Suprapubic skin (tissue), 4 donors: ENCODE results near the gene EEFSEC. TPM values are rescaled to one million over a fixed set of nuclear protein-coding genes. Genes with fewer than 3 reads are reported as not detected.

Experiments used
- DNase-seq, 2 donors: peaks; one replicate each; pipeline ENCODE4 v3.0.0-alpha.2; 2019; ENCODE audit warnings: low spot score in 2 of 2
- H3K27ac ChIP-seq: fragments of 200-600 bp; sonication (generic); one replicate; pipeline ENCODE4 v1.5.1; 2019
- H3K27me3 ChIP-seq: fragments of 200-600 bp; sonication (generic); one replicate; pipeline ENCODE4 v1.5.1; 2019
- H3K36me3 ChIP-seq: fragments of 200-600 bp; sonication (generic); one replicate; pipeline ENCODE4 v1.5.1; 2019
- H3K4me1 ChIP-seq: fragments of 200-600 bp; sonication (generic); one replicate; pipeline ENCODE4 v1.5.1; 2019
- H3K4me3 ChIP-seq: fragments of 200-600 bp; sonication (generic); one replicate; pipeline ENCODE4 v1.5.1; 2019; ENCODE audit warnings: mild to moderate bottlenecking
- H3K9me3 ChIP-seq: fragments of 200-600 bp; sonication (generic); one replicate; pipeline ENCODE4 v1.5.1; 2019
- CTCF ChIP-seq, 2 donors: fragments of 200-600 bp in 1 of 2; fragments of 450-650 bp in 1 of 2; sonication (generic) in 1 of 2; IDR thresholded peaks; one replicate each; pipeline ENCODE4 v1.5.1; 2016 to 2019; ENCODE audit warnings: antibody characterized with exemption in 2 of 2, mild to moderate bottlenecking in 1 of 2, moderate library complexity in 1 of 2
- EP300 ChIP-seq: sonication (generic); formaldehyde crosslinking; IDR thresholded peaks from one replicate; pipeline ENCODE4 v1.6.1; 2017; ENCODE audit warnings: antibody characterized with exemption
- POLR2A ChIP-seq, 2 donors: fragments of 450-650 bp; IDR thresholded peaks; one replicate each; pipeline ENCODE4 v1.6.1; 2017; ENCODE audit warnings: antibody characterized with exemption in 2 of 2, mild to moderate bottlenecking in 2 of 2, moderate library complexity in 2 of 2
- POLR2AphosphoS5 ChIP-seq, 3 donors: sonication (generic); formaldehyde crosslinking; IDR thresholded peaks; one replicate each; pipeline ENCODE4 v1.6.1; 2017; ENCODE audit warnings: antibody characterized with exemption in 3 of 3
- WGBS: methylation state at CpG from one replicate; pipeline ENCODE4 v1.1.5; 2018; 5-methylcytosine and 5-hydroxymethylcytosine counted together
- total RNA-seq, 4 donors: library from RNA; depleted of rRNA; stranded (reverse); fragments of >200 nt; gene quantifications; one replicate each; pipeline ENCODE4 v1.1.0, GENCODE V29; 2016

Gene EEFSEC
- total RNA-seq, 4 donors from 2014 or later = 14.3 to 19.4 (median 16.7) TPM

GRCh38 chr3:128346562-128346961 is 193.3 kb downstream of the EEFSEC start:
- Histone ChIP-seq H3K27ac (no peak overlapping the region), H3K36me3 (peaks cover 10% of the 10 kb centered on the region), H3K4me3 (no peak overlapping the region), H3K27me3 (no peaks in the 10 kb centered on the region), H3K9me3 (no peaks in the 10 kb centered on the region), H3K4me1 (peaks cover 9% of the 10 kb centered on the region)
- 95% methylated on average over 2 of the region's 2 CpGs for WGBS
- TF ChIP-seq POLR2AphosphoS5 (IDR thresholded peaks at IDR 0.05) (no peak), CTCF (IDR thresholded peaks at IDR 0.05) (no peak), EP300 (no peak)
- DNase-seq = no peak

- DNase-seq = no peak
- H3K36me3 ChIP-seq = peaks cover 4% of the 10 kb centered on the region
- TF ChIP-seq CTCF (IDR thresholded peaks at IDR 0.05) (no peak), POLR2AphosphoS5 (IDR thresholded peaks at IDR 0.05) (no peak), EP300 (no peak), POLR2A (IDR thresholded peaks at IDR 0.05) (no peak)
Measured at GRCh38 chr3:128347282-128347681, 194.0 kb downstream of the EEFSEC start.

GRCh38 chr3:128348075-128348474 is 194.8 kb downstream of the EEFSEC start:
- WGBS = 74% methylated on average over 4 of the region's 4 CpGs
- no peak for TF ChIP-seq EP300
- TF ChIP-seq POLR2AphosphoS5 (IDR thresholded peaks at IDR 0.05) = no peak
- no peak for TF ChIP-seq CTCF (IDR thresholded peaks at IDR 0.05)
- no peak for TF ChIP-seq POLR2A (IDR thresholded peaks at IDR 0.05)
- Histone ChIP-seq H3K27ac (no peak overlapping the region), H3K27me3 (no peaks in the 10 kb centered on the region), H3K9me3 (no peaks in the 10 kb centered on the region), H3K4me3 (no peak overlapping the region), H3K4me1 (peaks cover 9% of the 10 kb centered on the region), H3K36me3 (no peaks in the 10 kb centered on the region)
- DNase-seq = no peak

More at GRCh38 chr3:128347282-128347681, 194.0 kb downstream of the EEFSEC start:
- Histone ChIP-seq H3K27ac (no peak overlapping the region), H3K9me3 (no peaks in the 10 kb centered on the region), H3K27me3 (no peaks in the 10 kb centered on the region), H3K4me3 (no peak overlapping the region), H3K4me1 (peaks cover 9% of the 10 kb centered on the region)

GRCh38 chr3:128348805-128349531 is 195.7 kb downstream of the EEFSEC start:
- 87% methylated on average over 5 of the region's 5 CpGs for WGBS
- no peak for TF ChIP-seq CTCF (IDR thresholded peaks at IDR 0.05)
- no peak for TF ChIP-seq EP300
- TF ChIP-seq POLR2A (IDR thresholded peaks at IDR 0.05) = no peak
- no peak for TF ChIP-seq POLR2AphosphoS5 (IDR thresholded peaks at IDR 0.05)
- no peak for DNase-seq
- Histone ChIP-seq H3K27ac (no peak overlapping the region), H3K36me3 (no peaks in the 10 kb centered on the region), H3K9me3 (no peaks in the 10 kb centered on the region), H3K4me1 (peaks cover 5% of the 10 kb centered on the region), H3K27me3 (no peaks in the 10 kb centered on the region), H3K4me3 (no peak overlapping the region)

- Histone ChIP-seq H3K9me3 (no peaks in the 10 kb centered on the region), H3K4me1 (peaks cover 5% of the 10 kb centered on the region), H3K4me3 (no peak overlapping the region), H3K27me3 (no peaks in the 10 kb centered on the region), H3K36me3 (peaks cover 3% of the 10 kb centered on the region), H3K27ac (no peak overlapping the region)
- WGBS = 77% methylated on average over 1 of the region's 12 CpGs
- TF ChIP-seq POLR2AphosphoS5 (IDR thresholded peaks at IDR 0.05) (no peak), POLR2A (IDR thresholded peaks at IDR 0.05) (no peak), EP300 (no peak), CTCF (IDR thresholded peaks at IDR 0.05) (no peak)
- DNase-seq = no peak
Measured at GRCh38 chr3:128349963-128350599, 196.8 kb downstream of the EEFSEC start.
